ENCODE data around the gene FHOD3.

FHOD3 gene

GRCh38 chr18:36322734-36323133 lies 25.2 kb downstream of the FHOD3 start:
- DNase-seq (ENCODE audit: low spot score): no peak

- no peak for DNase-seq (ENCODE audit: low spot score)
These were observed 25.9 kb downstream of the FHOD3 start for GRCh38 chr18:36323421-36323820.

GRCh38 chr18:36325846-36326245 lies 28.3 kb downstream of the FHOD3 start:
- DNase-seq (ENCODE audit: low spot score): no peak

GRCh38 chr18:36326771-36327170 lies 29.3 kb downstream of the FHOD3 start:
- DNase-seq (ENCODE audit: low spot score): no peak

GRCh38 chr18:36327352-36328316 lies 30.1 kb downstream of the FHOD3 start:
- no peak for DNase-seq (ENCODE audit: low spot score)

- DNase-seq (ENCODE audit: low spot score): no peak
These were observed 30.9 kb downstream of the FHOD3 start for GRCh38 chr18:36328385-36328858.

- no peak for DNase-seq (ENCODE audit: low spot score)
These were observed 31.4 kb downstream of the FHOD3 start for GRCh38 chr18:36328916-36329315.

GRCh38 chr18:36329684-36330434 lies 32.3 kb downstream of the FHOD3 start:
- no peak for DNase-seq (ENCODE audit: low spot score)

- DNase-seq (ENCODE audit: low spot score): no peak
These were observed 33.0 kb downstream of the FHOD3 start for GRCh38 chr18:36330435-36331052.

- no peak for DNase-seq (ENCODE audit: low spot score)
These were observed 34.0 kb downstream of the FHOD3 start for GRCh38 chr18:36331521-36331971.

GRCh38 chr18:36333414-36333813 lies 35.9 kb downstream of the FHOD3 start:
- peak; percentile 82 for DNase-seq (ENCODE audit: low spot score)

GRCh38 chr18:36334798-36335197 lies 37.3 kb downstream of the FHOD3 start:
- no peak for DNase-seq (ENCODE audit: low spot score)

GRCh38 chr18:36335476-36336279 lies 38.2 kb downstream of the FHOD3 start:
- peak; percentile 75 for DNase-seq (ENCODE audit: low spot score)

GRCh38 chr18:36337679-36338402 lies 40.3 kb downstream of the FHOD3 start:
- no peak for DNase-seq (ENCODE audit: low spot score)

- DNase-seq (ENCODE audit: low spot score): no peak
These were observed 41.0 kb downstream of the FHOD3 start for GRCh38 chr18:36338403-36338933.

- no peak for DNase-seq (ENCODE audit: low spot score)
These were observed 42.7 kb downstream of the FHOD3 start for GRCh38 chr18:36340246-36340645.

GRCh38 chr18:36341944-36342343 lies 44.4 kb downstream of the FHOD3 start:
- no peak for DNase-seq (ENCODE audit: low spot score)

- DNase-seq (ENCODE audit: low spot score): no peak
These were observed 50.8 kb downstream of the FHOD3 start for GRCh38 chr18:36348331-36348730.

GRCh38 chr18:36348971-36349417 lies 51.5 kb downstream of the FHOD3 start:
- no peak for DNase-seq (ENCODE audit: low spot score)

- no peak for DNase-seq (ENCODE audit: low spot score)
These were observed 52.0 kb downstream of the FHOD3 start for GRCh38 chr18:36349552-36349951.
